Measurements from ENCODE around the gene ZKSCAN2. TPM values are rescaled to one million over a fixed set of nuclear protein-coding genes. Genes with fewer than 3 reads are reported as not detected.

The ZKSCAN2 gene
- total RNA-seq, 1 experiment from 2014 or later, result 4.3 TPM

- DNase-seq (ENCODE audit: low spot score), result no peak
Measured at GRCh38 chr16:25224731-25225319, 32.8 kb downstream of the ZKSCAN2 start.

DNA sequence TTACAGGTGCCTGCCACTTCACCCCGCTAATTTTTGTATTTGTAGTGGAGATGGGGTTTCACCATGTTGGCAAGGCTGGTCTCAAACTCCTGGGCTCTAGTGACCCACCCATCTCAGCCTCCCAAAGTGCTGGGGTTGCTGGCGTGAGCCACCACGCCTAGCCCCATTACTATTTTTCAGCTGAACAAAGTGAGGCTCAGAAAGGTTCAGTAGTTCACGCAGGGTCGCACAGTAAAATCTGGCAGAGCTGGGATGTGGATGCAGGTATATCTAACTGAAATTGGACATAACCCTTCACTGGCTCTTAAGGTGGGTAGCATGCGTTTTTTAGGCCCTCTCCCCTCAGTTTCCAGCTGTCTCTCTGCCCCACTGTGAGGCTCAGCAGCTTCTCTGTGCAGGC, 33.7 kb downstream of the ZKSCAN2 start:
- DNase-seq (ENCODE audit: low spot score), result no peak

DNA sequence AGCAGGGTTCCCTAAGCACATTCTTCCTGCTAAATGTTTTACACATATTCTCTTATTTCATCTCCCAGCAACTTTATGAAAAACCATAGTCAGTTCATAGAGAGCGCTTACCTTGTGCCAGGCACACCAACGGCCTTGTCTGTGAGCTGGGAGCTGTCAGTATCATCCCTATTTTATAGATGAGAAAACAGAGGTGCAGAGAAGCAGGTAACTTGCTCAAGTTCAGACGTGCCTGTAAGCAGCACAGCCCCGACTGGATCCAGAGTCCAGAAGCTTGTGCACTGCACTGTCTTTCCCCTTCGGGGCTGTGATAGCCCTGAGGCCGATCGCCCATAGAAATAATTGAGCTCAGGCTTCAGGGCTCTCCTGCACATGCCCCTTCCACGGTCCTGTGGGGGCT, 34.7 kb downstream of the ZKSCAN2 start:
- DNase-seq (ENCODE audit: low spot score), result no peak

- DNase-seq (ENCODE audit: low spot score), result no peak
Measured at GRCh38 chr16:25219070-25219737, 38.4 kb downstream of the ZKSCAN2 start.

GRCh38 chr16:25217921-25218320, 39.7 kb downstream of the ZKSCAN2 start:
- no peak for DNase-seq (ENCODE audit: low spot score)

- no peak for DNase-seq (ENCODE audit: low spot score)
Measured at GRCh38 chr16:25217112-25217511, 40.5 kb downstream of the ZKSCAN2 start.

DNA sequence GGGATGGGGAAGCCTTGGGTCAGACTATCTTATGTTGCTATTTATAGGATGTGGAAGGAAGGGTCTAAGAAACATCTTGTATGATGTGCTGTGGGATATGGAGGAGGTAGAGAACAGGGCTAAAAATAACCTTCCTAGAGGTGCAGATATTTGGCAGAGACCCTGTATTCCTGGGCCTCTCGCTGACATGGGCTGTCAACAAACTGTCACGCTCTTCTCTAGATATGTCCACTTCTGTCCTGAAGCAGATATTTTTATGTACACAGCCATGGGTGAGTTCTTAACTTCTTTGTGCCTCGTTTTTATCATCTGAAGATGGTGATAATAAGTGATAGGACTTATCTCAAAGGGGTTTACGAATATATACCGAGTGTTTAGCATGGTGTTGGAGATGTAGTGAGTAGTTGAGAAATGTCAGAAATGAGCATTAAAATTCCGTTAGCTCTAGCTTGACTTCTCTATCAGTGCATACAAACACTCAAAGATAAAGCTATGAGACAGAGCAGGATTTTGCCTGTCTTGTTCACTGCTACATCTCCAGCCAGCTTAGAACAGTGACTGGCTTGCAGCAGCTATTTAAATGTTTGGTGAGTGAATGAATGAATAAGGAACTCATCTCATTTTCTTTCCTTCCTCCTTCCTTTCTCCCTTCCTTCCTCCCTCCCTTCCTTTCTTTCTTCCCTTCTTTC, 43.8 kb downstream of the ZKSCAN2 start:
- DNase-seq (ENCODE audit: low spot score), result no peak

DNA sequence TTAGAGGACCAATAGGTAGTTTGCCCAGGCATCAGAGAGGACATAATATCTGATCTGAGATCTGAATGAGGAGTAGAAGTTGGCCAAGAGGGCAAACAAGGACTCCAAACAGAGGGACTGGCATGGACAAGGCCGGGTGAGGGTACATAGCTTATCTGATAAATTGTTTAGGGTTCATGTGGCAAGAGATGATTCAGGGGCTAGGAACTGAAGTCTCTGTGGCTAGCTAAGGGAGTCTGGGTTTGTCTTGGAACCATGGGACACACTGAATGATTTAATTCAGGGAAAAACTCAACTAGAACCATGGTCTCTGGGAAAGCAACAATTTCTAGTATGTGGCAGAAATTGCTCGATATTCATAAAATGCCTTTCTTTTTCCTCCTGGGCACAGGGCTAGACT, 45.0 kb downstream of the ZKSCAN2 start:
- no peak for DNase-seq (ENCODE audit: low spot score)

GRCh38 chr16:25210758-25211157, 46.9 kb downstream of the ZKSCAN2 start:
- DNase-seq (ENCODE audit: low spot score), result peak; percentile 92

DNA sequence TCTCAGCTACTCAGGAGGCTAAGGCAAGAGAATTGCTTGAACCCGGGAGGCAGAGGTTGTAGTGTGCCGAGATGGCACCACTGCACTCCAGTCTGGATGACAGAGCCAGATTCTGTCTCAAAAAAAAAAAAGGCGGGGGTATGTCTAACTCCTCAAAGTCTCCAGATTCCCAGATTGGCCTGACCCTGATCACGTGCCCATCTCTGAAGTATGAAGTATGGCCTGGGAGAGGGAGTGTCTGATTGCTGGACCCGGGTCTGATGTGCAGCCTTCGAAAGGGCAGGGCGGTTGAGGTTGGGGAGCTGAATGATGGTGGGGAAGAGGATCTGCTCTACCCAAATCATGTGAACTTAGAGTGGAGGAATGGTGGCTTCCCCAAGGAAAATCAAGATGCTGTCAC, 58.2 kb downstream of the ZKSCAN2 start:
- DNase-seq (ENCODE audit: low spot score), result no peak

GRCh38 chr16:25198021-25198420, 59.6 kb downstream of the ZKSCAN2 start:
- peak; percentile 79 for DNase-seq (ENCODE audit: low spot score)

GRCh38 chr16:25194273-25194878, 63.3 kb downstream of the ZKSCAN2 start:
- DNase-seq (ENCODE audit: low spot score), result no peak

DNA sequence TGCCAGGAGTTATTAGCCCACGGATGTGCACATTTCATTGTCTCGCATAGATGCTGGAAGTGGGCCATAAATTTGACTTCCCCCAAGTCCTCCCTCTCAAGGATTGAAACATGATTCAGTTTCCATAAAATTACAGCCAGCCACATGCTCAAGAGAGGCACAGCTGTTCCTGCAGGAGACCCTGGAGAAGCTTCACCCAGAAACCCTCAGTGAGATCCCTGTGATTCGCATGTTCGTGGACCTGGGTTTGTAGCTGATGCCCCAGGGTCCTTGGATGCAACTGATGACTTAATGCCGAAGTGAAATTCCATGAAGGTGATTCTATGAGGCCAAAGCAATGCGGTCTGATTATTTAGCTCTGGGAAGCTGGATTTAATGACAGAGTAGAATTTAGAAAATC, 65.5 kb downstream of the ZKSCAN2 start:
- DNase-seq (ENCODE audit: low spot score), result peak; percentile 48

DNA sequence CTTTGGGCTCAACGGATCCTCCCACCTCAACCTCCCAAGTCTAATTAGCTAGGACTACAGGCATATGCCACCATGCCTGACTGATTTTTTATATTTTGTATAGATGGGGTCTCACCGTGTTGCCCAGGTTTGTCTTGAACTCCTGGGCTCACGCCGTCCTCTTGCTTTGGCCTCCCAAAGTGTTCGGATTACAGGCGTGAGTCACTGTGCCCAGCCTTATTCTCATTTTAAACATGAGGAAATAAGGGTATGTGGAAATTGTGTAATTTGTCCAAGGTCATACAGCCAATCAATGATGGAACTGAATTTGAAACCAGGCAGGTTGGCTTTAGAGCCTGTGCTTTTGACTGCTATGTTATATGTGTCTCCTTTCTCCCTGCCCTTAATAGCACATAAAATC, 68.3 kb downstream of the ZKSCAN2 start:
- no peak for DNase-seq (ENCODE audit: low spot score)

GRCh38 chr16:25187491-25187795, 70.2 kb downstream of the ZKSCAN2 start:
- no peak for DNase-seq (ENCODE audit: low spot score)

Other genes starting within 250 kb of the ZKSCAN2 start
- gene ARHGAP17, start 242.5 kb downstream of the ZKSCAN2 start, total RNA-seq (2014; rRNA removed; shearing (Covaris generic)), result 51.9 and 58.7 TPM in 2 replicates
- gene LCMT1, start 146.1 kb downstream of the ZKSCAN2 start, total RNA-seq (2014; rRNA removed; shearing (Covaris generic)), result 58.6 and 61.4 TPM in 2 replicates
- not detected in 2 replicates for gene AQP8, start 40.9 kb downstream of the ZKSCAN2 start, total RNA-seq (2014; rRNA removed; shearing (Covaris generic))

Data from A172 (cell line).